HepG2 (cell line): Measurements from ENCODE around the gene SOX12. TPM values are rescaled to one million over a fixed set of nuclear protein-coding genes. Genes with fewer than 3 reads are reported as not detected.

Experiments
- AFF4 ChIP-seq: sonication (generic); formaldehyde crosslinking; IDR thresholded peaks from 2 replicates; pipeline ENCODE4 v1.4.0; 2020; ENCODE audit warnings: missing genetic modification reagents
- ARID5B ChIP-seq: IDR thresholded peaks from 2 replicates; pipeline ENCODE4 v1.4.0; 2020; ENCODE audit warnings: mild to moderate bottlenecking, missing genetic modification reagents
- CERS6 ChIP-seq: sonication (generic); formaldehyde crosslinking; IDR thresholded peaks from 2 replicates; pipeline ENCODE4 v1.5.0; 2020; ENCODE audit warnings: missing genetic modification reagents
- CSRNP2 ChIP-seq: sonication (generic); formaldehyde crosslinking; conservative IDR thresholded peaks from 2 replicates; pipeline ENCODE4 v1.8.0; 2022; ENCODE audit warnings: low read depth, missing genetic modification reagents
- DBP ChIP-seq: sonication (generic); formaldehyde crosslinking; IDR thresholded peaks from 2 replicates; pipeline ENCODE4 v1.4.0; 2020; ENCODE audit warnings: missing genetic modification reagents; ENCODE audit errors: not compliant biosample characterization
- KLF13 ChIP-seq: sonication (generic); formaldehyde crosslinking; IDR thresholded peaks from 2 replicates; pipeline ENCODE4 v1.4.0; 2020; ENCODE audit warnings: mild to moderate bottlenecking, missing genetic modification reagents
- NAIF1 ChIP-seq: sonication (generic); formaldehyde crosslinking; IDR thresholded peaks from 2 replicates; pipeline ENCODE4 v1.5.0; 2020; ENCODE audit warnings: mild to moderate bottlenecking, missing genetic modification reagents, borderline replicate concordance
- NFKBIZ ChIP-seq: IDR thresholded peaks from 2 replicates; pipeline ENCODE4 v1.6.1; 2018; ENCODE audit warnings: missing genetic modification reagents, missing compliant biosample characterization
- ONECUT2 ChIP-seq: sonication (generic); formaldehyde crosslinking; IDR thresholded peaks from 2 replicates; pipeline ENCODE4 v1.4.0; 2020; ENCODE audit warnings: missing genetic modification reagents
- REPIN1 ChIP-seq: sonication (generic); formaldehyde crosslinking; IDR thresholded peaks from 2 replicates; pipeline ENCODE4 v1.8.0; 2022; ENCODE audit warnings: missing genetic modification reagents, low read depth, mild to moderate bottlenecking, borderline replicate concordance
- SIX1 ChIP-seq: sonication (generic); formaldehyde crosslinking; IDR thresholded peaks from 2 replicates; pipeline ENCODE4 v1.4.0; 2020; ENCODE audit warnings: missing genetic modification reagents, borderline replicate concordance
- ZBTB46 ChIP-seq: sonication (generic); formaldehyde crosslinking; IDR thresholded peaks from 2 replicates; pipeline ENCODE4 v1.4.0; 2020; ENCODE audit warnings: mild to moderate bottlenecking, missing genetic modification reagents, borderline replicate concordance
- ZNF703 ChIP-seq: sonication (generic); formaldehyde crosslinking; IDR thresholded peaks from 2 replicates; pipeline ENCODE4 v1.5.1; 2020; ENCODE audit warnings: missing genetic modification reagents, mild to moderate bottlenecking, moderate library complexity, borderline replicate concordance
- ZNF878 ChIP-seq: sonication (generic); formaldehyde crosslinking; IDR thresholded peaks from 2 replicates; pipeline ENCODE4 v1.8.1; 2023; ENCODE audit warnings: mild to moderate bottlenecking, missing genetic modification reagents, moderate library complexity
- polyA plus RNA-seq, 8 experiments: library from polyadenylated mRNA; depleted of rRNA in 3 of 8; stranded (reverse) in 7 of 8; unstranded in 1 of 8; fragments of >200 nt; fragmentation: Illumina TruSeq in 4 of 8; extraction: Trizol in 4 of 8; gene quantifications; 2 replicates each; pipeline versions ENCODE4 v1.2.1 to v1.2.3, GENCODE V29; 2011 to 2016; ENCODE audit warnings: low read depth in 4 of 8, missing spikeins in 1 of 8, mixed read lengths in 1 of 8; ENCODE audit not compliant: insufficient read depth in 1 of 8
- total RNA-seq, 5 experiments: library from RNA; depleted of rRNA; stranded (reverse); fragments of >200 nt; fragmentation: Illumina TruSeq; extraction: Trizol; gene quantifications; 2 replicates each; pipeline ENCODE4 v1.2.3, GENCODE V29; 2016; ENCODE audit warnings: low read depth in 1 of 5

The SOX12 gene
- total and polyA plus RNA-seq, 2 of the 13 experiments (the other 11 are each of a cell fraction or from before 2014, with no cell fraction given): 10.0 to 18.7 TPM

GRCh38 chr20:371755-372542 is 46.6 kb downstream of the SOX12 start (continued):
- TF ChIP-seq NAIF1 (CRISPR knock-in tag) (peak; percentile 81; the same call in 1 of the 2 replicates), SIX1 (CRISPR knock-in tag) (peak; percentile 80), AFF4 (CRISPR knock-in tag) (peak; percentile 92), CSRNP2 (CRISPR knock-in tag) (no peak), ONECUT2 (peak; percentile 63; the same call in 1 of the 2 replicates), CERS6 (no peak), KLF13 (CRISPR knock-in tag) (peak; percentile 45; the same call in 1 of the 2 replicates), ZBTB46 (CRISPR knock-in tag) (no peak), ZNF878 (CRISPR knock-in tag) (peak; percentile 96), REPIN1 (CRISPR knock-in tag) (peak; percentile 100), ZNF703 (peak; percentile 93), NFKBIZ (peak; percentile 95; the same call in 1 of the 2 replicates), ARID5B (peak; percentile 97), DBP (no peak)
